DND-41 (cell line): ENCODE data around the gene PRIM1.

Experiments used
- EZH2 ChIP-seq: IDR thresholded peaks from 3 replicates; pipeline ENCODE4 v1.6.1; 2012; ENCODE audit warnings: borderline replicate concordance, low read depth, mild to moderate bottlenecking, moderate library complexity, low read length, inconsistent platforms; ENCODE audit not compliant: severe bottlenecking
- TF ChIP-seq, protein P1 (sequence below): IDR thresholded peaks from 2 replicates; pipeline ENCODE4 v1.5.1; 2012; ENCODE audit warnings: borderline replicate concordance, low read length, moderate library complexity, mild to moderate bottlenecking; ENCODE audit not compliant: poor library complexity, severe bottlenecking; ENCODE audit errors: extremely low read depth

DNA sequence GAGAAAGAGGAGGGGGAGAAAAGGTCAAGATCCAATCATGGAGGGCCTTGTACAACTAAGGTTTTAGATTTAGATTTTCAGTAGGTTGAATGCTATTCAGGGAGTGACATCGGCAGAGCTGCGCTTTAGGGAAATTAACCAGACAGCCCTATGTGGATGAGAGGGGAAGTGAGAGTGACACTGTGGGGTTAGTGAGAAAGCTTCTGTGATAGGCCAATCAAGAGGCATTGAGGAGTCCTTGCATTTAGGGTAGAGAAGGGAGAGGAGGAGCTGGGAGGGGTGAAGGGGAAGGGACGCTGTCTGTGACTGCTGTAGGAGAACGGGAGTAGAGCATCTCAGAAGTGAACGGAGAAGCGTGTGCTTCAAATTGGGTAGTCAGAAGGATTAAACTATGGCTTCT, 14.4 kb upstream of the PRIM1 start:
- TF ChIP-seq, protein P1, sequence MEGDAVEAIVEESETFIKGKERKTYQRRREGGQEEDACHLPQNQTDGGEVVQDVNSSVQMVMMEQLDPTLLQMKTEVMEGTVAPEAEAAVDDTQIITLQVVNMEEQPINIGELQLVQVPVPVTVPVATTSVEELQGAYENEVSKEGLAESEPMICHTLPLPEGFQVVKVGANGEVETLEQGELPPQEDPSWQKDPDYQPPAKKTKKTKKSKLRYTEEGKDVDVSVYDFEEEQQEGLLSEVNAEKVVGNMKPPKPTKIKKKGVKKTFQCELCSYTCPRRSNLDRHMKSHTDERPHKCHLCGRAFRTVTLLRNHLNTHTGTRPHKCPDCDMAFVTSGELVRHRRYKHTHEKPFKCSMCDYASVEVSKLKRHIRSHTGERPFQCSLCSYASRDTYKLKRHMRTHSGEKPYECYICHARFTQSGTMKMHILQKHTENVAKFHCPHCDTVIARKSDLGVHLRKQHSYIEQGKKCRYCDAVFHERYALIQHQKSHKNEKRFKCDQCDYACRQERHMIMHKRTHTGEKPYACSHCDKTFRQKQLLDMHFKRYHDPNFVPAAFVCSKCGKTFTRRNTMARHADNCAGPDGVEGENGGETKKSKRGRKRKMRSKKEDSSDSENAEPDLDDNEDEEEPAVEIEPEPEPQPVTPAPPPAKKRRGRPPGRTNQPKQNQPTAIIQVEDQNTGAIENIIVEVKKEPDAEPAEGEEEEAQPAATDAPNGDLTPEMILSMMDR = no peak
- no peak for TF ChIP-seq EZH2
